DOHH2 (cell line): ENCODE measurements around the gene EIF2S3.
A peak's percentile ranks its signal among the peaks of the same experiment; 100 is the strongest.

Source experiments
- H3F3A ChIP-seq: fragments of 200-600 bp; sonication (generic), shearing (Covaris generic); 2 replicates; pipeline ENCODE4 v1.6.0; 2016; ENCODE audit warnings: antibody characterized with exemption, mild to moderate bottlenecking; ENCODE audit not compliant: control insufficient read depth, insufficient read depth
- H3K27ac ChIP-seq: fragments of 200-600 bp; sonication (generic); 2 replicates; pipeline ENCODE4 v1.5.1; 2014; ENCODE audit warnings: low read depth, mild to moderate bottlenecking, low read length, moderate library complexity
- H3K27me3 ChIP-seq: fragments of 200-600 bp; sonication (generic); 2 replicates; pipeline ENCODE4 v1.6.1; 2014; ENCODE audit warnings: mild to moderate bottlenecking, low read length, mixed read lengths; ENCODE audit not compliant: control insufficient read depth
- H3K36me3 ChIP-seq: fragments of 200-600 bp; sonication (generic); 2 replicates; pipeline ENCODE4 v1.6.1; 2014; ENCODE audit warnings: mild to moderate bottlenecking, low read length, moderate library complexity, mixed read lengths; ENCODE audit not compliant: control insufficient read depth
- H3K4me1 ChIP-seq: fragments of 200-600 bp; sonication (generic); 2 replicates; pipeline ENCODE4 v1.6.1; 2014; ENCODE audit warnings: mild to moderate bottlenecking, low read length, mixed read lengths; ENCODE audit not compliant: control insufficient read depth
- H3K4me2 ChIP-seq: fragments of 200-600 bp; sonication (generic); 2 replicates; pipeline ENCODE4 v1.6.0; 2014; ENCODE audit warnings: mild to moderate bottlenecking, low read length, moderate library complexity
- H3K4me3 ChIP-seq: fragments of 200-600 bp; sonication (generic); 2 replicates; pipeline ENCODE4 v1.5.1; 2014; ENCODE audit warnings: mild to moderate bottlenecking, low read length, mixed read lengths
- H3K79me2 ChIP-seq: fragments of 200-600 bp; sonication (generic); 2 replicates; pipeline ENCODE4 v1.6.1; 2014; ENCODE audit warnings: mild to moderate bottlenecking, low read length, mixed read lengths; ENCODE audit not compliant: control insufficient read depth
- H3K9me2 ChIP-seq: fragments of 200-600 bp; sonication (generic); replicated peaks from 2 replicates; pipeline ENCODE4 v1.6.1; 2014; ENCODE audit warnings: mild to moderate bottlenecking, low read length, mixed read lengths; ENCODE audit not compliant: control insufficient read depth
- H3K9me3 ChIP-seq: fragments of 200-600 bp; sonication (generic); 2 replicates; pipeline ENCODE4 v1.6.1; 2014; ENCODE audit warnings: antibody characterized with exemption, low read length, mixed read lengths; ENCODE audit not compliant: control insufficient read depth, insufficient read depth
- H4K20me1 ChIP-seq: fragments of 200-600 bp; sonication (generic); 2 replicates; pipeline ENCODE4 v1.6.0; 2014; ENCODE audit warnings: low read depth, mild to moderate bottlenecking, antibody characterized with exemption, low read length, moderate library complexity; ENCODE audit not compliant: control insufficient read depth, insufficient read depth
- EZH2phosphoT487 ChIP-seq: fragments of 200-600 bp; sonication (generic); IDR thresholded peaks from 2 replicates; pipeline ENCODE4 v1.6.1; 2017; ENCODE audit warnings: borderline replicate concordance, mild to moderate bottlenecking, antibody characterized with exemption, low read length, moderate library complexity, mixed read lengths
- TF ChIP-seq, protein P1 (sequence below): fragments of 200-600 bp; sonication (generic); IDR thresholded peaks from one replicate; pipeline ENCODE4 v1.5.1; 2014; ENCODE audit warnings: antibody characterized with exemption, mild to moderate bottlenecking, low read depth, low read length; ENCODE audit not compliant: poor library complexity, severe bottlenecking

The EIF2S3 gene

DNA sequence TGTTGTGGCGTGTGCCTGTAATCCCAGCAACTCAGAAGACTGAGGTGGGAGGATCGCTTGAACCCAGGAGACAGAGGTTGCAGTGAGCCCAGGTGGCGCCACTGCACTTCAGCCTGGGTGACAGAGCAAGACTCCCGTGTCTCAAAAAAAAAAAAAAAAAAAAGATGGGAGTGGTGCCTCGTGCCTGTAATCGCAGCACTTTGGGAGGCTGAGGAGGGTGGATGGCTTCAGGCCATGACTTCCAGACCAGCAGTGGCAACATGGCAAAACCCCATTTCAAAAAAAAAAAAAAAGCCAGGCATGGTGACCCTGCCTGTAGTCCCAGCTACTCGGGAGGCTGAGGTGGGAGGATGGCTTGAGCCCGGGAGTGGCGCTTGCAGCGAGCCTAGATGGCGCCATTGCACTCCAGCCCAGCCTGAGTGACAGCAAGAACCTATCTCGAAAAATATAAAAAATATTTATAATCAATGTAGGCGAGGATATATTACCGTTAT, 27.0 kb downstream of the EIF2S3 start:
- TF ChIP-seq EZH2phosphoT487, result no peak
- TF ChIP-seq, protein P1, sequence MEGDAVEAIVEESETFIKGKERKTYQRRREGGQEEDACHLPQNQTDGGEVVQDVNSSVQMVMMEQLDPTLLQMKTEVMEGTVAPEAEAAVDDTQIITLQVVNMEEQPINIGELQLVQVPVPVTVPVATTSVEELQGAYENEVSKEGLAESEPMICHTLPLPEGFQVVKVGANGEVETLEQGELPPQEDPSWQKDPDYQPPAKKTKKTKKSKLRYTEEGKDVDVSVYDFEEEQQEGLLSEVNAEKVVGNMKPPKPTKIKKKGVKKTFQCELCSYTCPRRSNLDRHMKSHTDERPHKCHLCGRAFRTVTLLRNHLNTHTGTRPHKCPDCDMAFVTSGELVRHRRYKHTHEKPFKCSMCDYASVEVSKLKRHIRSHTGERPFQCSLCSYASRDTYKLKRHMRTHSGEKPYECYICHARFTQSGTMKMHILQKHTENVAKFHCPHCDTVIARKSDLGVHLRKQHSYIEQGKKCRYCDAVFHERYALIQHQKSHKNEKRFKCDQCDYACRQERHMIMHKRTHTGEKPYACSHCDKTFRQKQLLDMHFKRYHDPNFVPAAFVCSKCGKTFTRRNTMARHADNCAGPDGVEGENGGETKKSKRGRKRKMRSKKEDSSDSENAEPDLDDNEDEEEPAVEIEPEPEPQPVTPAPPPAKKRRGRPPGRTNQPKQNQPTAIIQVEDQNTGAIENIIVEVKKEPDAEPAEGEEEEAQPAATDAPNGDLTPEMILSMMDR, result peak; percentile 66
- Histone ChIP-seq H4K20me1 (no peaks in the 10 kb centered on the region), H3K36me3 (peaks cover 8% of the 10 kb centered on the region), H3K27ac (no peak overlapping the region), H3K4me1 (peaks cover 8% of the 10 kb centered on the region), H3K4me2 (peak overlapping the region; percentile 53), H3K9me2 (no peaks in the 10 kb centered on the region), H3K27me3 (no peaks in the 10 kb centered on the region), H3F3A (peaks cover 10% of the 10 kb centered on the region), H3K4me3 (peak overlapping the region; percentile 60), H3K79me2 (no peaks in the 10 kb centered on the region), H3K9me3 (no peaks in the 10 kb centered on the region)

DNA sequence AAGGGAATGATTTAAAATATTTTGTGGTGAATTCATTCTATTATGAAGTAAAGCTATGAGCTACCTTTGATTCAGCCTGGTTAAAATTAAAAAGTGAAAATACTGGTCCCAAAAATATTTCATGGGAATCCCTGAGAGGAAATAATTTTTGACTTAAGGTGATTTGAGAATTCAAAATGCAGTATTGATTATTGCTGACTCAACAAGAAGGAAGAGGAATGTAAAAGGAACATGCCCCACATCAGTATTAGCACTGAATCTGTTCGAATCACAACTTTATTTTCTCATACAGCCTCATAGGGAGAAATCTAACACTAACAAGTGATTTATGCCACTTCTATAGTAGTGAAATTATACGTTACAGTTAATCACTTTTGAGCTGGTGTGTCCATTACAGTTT, 27.7 kb downstream of the EIF2S3 start:
- TF ChIP-seq, protein P1, result no peak
- no peak for TF ChIP-seq EZH2phosphoT487
- H3K9me3 ChIP-seq, result no peaks in the 10 kb centered on the region
- no peak overlapping the region for H3K4me3 ChIP-seq
- peaks cover 8% of the 10 kb centered on the region for H3K4me1 ChIP-seq
- H4K20me1 ChIP-seq, result no peaks in the 10 kb centered on the region
- no peak overlapping the region for H3K4me2 ChIP-seq
- H3K27ac ChIP-seq, result no peak overlapping the region
- H3K36me3 ChIP-seq, result peaks cover 2% of the 10 kb centered on the region
- peaks cover 10% of the 10 kb centered on the region for H3F3A ChIP-seq
- no peaks in the 10 kb centered on the region for H3K27me3 ChIP-seq
- H3K9me2 ChIP-seq, result no peaks in the 10 kb centered on the region
- H3K79me2 ChIP-seq, result no peaks in the 10 kb centered on the region

DNA sequence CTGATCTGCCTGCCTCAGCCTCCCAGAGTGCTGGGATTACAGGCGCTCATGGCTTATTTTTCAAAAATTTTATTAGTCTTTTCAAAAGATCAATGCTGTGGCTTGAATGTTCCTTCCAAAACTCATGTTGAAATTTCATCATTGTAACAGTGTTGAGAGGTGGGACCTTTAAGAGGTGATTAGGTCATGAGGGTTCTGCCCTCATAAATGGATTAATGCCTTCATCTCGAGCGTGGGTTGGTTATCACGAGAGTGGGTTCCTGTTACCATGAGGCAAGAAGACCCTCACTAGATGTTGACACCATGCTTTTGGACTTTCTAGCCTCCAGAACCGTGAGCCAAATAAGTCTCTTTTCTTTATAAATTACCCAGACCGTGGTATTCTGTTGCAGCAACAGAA, 30.3 kb downstream of the EIF2S3 start:
- Histone ChIP-seq H3K9me3 (no peaks in the 10 kb centered on the region), H3K79me2 (no peaks in the 10 kb centered on the region), H3K4me3 (no peak overlapping the region), H3K9me2 (no peaks in the 10 kb centered on the region), H3K4me2 (no peak overlapping the region), H3K36me3 (no peaks in the 10 kb centered on the region), H3F3A (peaks cover 10% of the 10 kb centered on the region), H3K4me1 (peaks cover 8% of the 10 kb centered on the region), H4K20me1 (no peaks in the 10 kb centered on the region), H3K27me3 (no peaks in the 10 kb centered on the region), H3K27ac (no peak overlapping the region)
- TF ChIP-seq EZH2phosphoT487, result no peak
- TF ChIP-seq, protein P1, result no peak
